GM21619 (cell line): ENCODE measurements around the gene OTOS.

Experiments used
- ATAC-seq: cut with Tn5 transposase; IDR thresholded peaks from one replicate; pipeline ENCODE4 v1.9.1; 2021; ENCODE audit not compliant: unreplicated experiment

The OTOS gene

DNA sequence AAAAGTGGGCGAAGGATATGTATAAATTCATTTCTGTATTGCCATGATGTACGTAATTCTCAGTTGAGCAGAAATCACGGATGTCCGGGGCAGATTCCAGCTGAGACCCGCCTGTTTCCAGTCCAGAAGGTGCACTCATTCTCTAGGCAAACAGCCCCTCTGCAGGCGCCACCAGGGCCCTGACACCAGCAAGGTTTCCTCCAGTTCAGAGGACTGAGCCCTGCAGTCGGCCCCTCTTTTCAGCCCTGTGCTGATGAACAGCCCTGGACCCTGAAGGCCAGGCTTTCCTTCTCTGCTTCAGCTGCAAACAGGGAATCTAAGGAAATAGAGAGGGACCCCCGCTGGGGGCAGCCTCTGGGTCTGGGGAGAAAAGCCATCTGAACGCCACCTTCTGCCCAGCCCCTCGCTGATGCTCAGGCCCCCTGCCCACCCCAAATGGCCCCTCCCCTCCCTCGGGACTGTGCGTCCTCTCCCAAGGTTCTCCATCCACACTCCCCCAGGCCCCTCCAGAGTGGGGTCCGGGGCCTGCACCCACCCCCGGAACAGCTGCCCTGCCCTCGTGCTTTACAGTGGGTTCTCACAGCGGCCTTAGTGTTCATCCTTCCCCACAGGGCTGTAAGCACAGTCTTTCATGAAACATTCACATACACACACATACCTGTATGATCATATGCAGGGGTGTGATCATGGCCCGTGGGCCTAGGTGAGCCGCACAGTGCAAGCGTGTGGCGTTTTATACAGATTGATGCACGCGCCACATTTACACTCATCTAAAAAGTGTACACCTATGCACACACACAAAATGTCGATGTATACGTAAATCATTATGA, 16.4 kb downstream of the OTOS start:
- ATAC-seq = no peak

DNA sequence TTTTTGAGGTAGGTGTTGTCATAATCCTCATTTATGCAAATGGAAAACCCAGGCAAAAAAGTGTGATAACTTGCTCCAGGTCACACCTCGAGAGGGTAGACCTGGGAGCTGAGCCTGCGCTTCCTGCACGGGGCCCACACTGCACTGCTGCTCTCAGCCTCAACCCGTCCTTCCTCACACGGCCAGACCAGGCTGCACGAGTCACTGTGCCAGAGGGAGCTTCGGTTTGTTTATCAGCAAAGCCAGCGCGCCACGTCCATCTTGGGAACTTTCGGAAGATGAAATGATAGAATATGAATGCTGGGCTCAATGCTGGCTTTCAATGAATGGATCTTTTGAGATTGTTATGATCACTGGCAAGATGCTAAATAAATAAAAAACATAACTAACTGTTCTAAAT, 18.8 kb downstream of the OTOS start:
- ATAC-seq = no peak

DNA sequence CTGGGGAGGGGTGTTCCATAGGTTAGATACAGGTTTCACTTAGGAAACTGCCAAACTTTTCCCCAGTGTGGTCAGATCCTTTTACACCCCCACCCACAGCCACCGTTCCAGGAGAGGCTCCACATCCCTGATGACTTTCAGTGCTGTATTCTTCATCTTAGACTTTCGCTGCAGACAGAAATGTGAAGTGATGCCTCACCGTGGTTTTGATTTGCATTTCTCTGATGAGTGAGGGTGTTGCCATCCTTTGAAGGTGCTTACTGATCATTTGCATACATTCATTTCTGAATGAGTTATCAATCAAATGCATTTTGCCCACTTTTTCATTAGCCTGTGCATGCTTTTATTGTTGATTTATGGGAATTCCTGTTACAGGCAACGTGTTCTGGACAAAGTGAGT, 19.3 kb downstream of the OTOS start:
- ATAC-seq = peak; percentile 79

GRCh38 chr2:240114233-240114632, 26.2 kb downstream of the OTOS start:
- no peak for ATAC-seq

DNA sequence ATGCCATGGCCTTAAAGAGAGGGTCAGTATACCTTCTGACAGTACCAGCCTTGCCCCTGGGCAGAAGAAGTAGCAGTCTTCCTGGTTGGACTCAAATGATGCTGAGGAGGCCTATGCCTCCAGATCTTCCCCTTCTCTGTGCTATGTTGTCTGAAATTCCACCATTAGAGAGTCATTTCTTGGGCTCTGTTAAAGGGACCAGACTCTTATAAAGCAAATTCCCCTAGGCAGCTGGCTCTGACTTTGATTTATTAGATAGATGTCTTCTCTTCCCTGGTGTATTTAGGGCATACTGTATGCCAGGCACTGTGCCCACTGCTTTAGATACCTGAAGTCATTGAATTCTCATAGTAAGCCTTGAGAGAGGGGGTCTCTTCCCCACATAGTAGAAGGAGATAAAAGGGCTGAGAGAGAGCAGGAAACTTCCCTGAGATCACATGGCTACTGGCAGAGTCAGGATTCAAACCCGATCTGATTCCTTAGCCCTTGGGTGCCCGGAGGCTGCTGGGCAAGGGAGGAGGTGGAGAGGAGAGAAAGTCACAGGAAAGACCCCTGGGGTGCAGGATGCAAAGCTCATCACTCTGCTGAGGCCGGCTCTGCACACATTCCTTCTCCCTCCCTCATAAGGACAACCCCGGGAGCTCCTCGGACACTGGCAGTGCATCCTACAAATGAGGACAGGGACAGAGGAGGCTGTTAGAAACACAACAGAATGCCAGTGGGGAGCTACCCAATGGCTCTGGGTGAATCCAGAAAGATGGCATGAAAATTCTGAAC, 27.4 kb downstream of the OTOS start:
- ATAC-seq = no peak

GRCh38 chr2:240111253-240111652, 29.2 kb downstream of the OTOS start:
- ATAC-seq = no peak

GRCh38 chr2:240109386-240109785, 31.1 kb downstream of the OTOS start:
- ATAC-seq = no peak

GRCh38 chr2:240107477-240107796, 33.0 kb downstream of the OTOS start:
- ATAC-seq = no peak

GRCh38 chr2:240106765-240107476, 33.5 kb downstream of the OTOS start:
- ATAC-seq = no peak

DNA sequence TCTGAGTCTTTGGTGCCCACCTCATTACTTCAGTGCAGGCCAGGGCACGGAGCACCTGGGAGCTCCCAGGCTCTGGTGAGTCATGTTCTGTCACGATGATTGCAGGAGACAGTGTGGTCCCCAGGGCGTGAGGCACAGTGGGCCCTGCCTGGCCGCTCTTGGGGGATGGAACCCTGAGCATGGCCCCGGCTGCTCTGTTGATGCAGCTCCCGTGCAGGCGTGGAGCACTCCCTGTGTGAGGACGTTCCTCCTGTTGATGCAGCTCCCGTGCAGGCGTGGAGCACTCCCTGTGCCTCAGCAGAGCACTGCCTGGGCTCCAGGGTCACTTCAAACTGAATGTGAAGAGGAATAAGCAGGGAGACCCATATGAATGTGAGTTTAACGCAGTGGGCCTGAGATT, 34.5 kb downstream of the OTOS start:
- no peak for ATAC-seq

DNA sequence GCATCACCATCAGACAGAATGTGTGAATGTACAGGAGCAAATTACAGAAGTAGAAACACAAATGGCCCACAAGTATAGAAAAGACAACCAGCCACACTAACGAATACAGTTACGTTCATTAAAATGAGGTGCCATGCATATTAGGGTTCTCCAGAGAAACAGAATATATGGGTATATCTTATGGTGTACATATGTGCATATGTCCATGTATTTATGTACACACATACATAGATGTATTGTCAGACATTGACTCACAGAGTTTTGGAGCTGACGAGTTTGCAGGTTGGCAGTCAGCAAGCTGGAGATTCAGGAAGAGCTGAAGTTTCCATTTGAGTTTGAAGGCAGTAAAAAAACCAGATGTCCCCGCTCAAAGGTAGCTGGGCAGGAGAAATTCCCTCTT, 37.3 kb downstream of the OTOS start:
- no peak for ATAC-seq

DNA sequence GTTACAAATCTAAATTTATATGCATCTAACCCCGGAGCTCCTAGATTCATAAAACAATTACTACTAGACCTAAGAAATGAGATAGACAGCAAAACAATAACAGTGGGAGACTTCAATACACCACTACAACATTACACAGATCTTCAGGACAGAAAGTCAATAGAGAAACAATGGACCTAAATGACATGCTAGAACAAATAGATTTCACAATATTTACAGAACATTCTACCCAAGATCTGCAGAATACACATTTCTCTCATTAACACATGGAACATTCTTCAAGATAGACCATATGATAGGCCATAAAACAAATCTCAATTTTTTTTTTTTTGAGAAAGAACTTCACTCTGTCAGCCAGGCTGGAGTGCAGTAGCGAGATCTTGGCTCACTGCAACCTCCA, 42.1 kb downstream of the OTOS start:
- ATAC-seq = no peak

GRCh38 chr2:240095556-240096523, 44.6 kb downstream of the OTOS start:
- ATAC-seq = no peak

- ATAC-seq = no peak
Observed at GRCh38 chr2:240089306-240089705, 51.2 kb downstream of the OTOS start.
